ENCODE results near the gene CELF1.
"Not testable (repeated sequence)": the region's sequence is repeated elsewhere in the genome, so short reads cannot be mapped to it uniquely, and the experiment has no call there.

The CELF1 gene

GRCh38 chr11:47569646-47570045, 16.7 kb upstream of the CELF1 start:
- no peak for TF ChIP-seq CTCF (IDR thresholded peaks at IDR 0.05; ENCODE audit: control insufficient read depth, insufficient read depth, low read depth, low read length, missing control alignments)
- DNase-seq (ENCODE audit: low read depth): no peak
- no peak overlapping the region for H3K4me3 ChIP-seq (ENCODE audit: control insufficient read depth, low read depth, low read length)

- DNase-seq (ENCODE audit: low read depth): no peak
- TF ChIP-seq CTCF (IDR thresholded peaks at IDR 0.05; ENCODE audit: control insufficient read depth, insufficient read depth, low read depth, low read length, missing control alignments): no peak
- peak overlapping the region; percentile 64 for H3K4me3 ChIP-seq (ENCODE audit: control insufficient read depth, low read depth, low read length)
Observed at GRCh38 chr11:47566149-47566698, 13.3 kb upstream of the CELF1 start.

- TF ChIP-seq CTCF (IDR thresholded peaks at IDR 0.05; ENCODE audit: control insufficient read depth, insufficient read depth, low read depth, low read length, missing control alignments): no peak
- no peak for DNase-seq (ENCODE audit: low read depth)
- peak within 1 kb of the TSS; percentile 64 for H3K4me3 ChIP-seq (ENCODE audit: control insufficient read depth, low read depth, low read length)
Observed at GRCh38 chr11:47565340-47566148, 12.6 kb upstream of the CELF1 start, which contains the start of gene PTPMT1. Gene PTPMT1, plus strand, starts transcription at chr11:47565599. Its CDS starts 24 bp downstream, at chr11:47565623.

GRCh38 chr11:47564933-47565339, 12.0 kb upstream of the CELF1 start:
- no peak for TF ChIP-seq CTCF (IDR thresholded peaks at IDR 0.05; ENCODE audit: control insufficient read depth, insufficient read depth, low read depth, low read length, missing control alignments)
- DNase-seq (ENCODE audit: low read depth): no peak

GRCh38 chr11:47564366-47564765, 11.4 kb upstream of the CELF1 start:
- H3K4me3 ChIP-seq (ENCODE audit: control insufficient read depth, low read depth, low read length); DNase-seq (ENCODE audit: low read depth): not testable (repeated sequence)

More at GRCh38 chr11:47564933-47565339, 12.0 kb upstream of the CELF1 start:
- H3K4me3 ChIP-seq (ENCODE audit: control insufficient read depth, low read depth, low read length): peak overlapping the region; percentile 64

GRCh38 chr11:47562393-47562792, 9.5 kb upstream of the CELF1 start:
- not testable (repeated sequence) for H3K4me3 ChIP-seq (ENCODE audit: control insufficient read depth, low read depth, low read length); DNase-seq (ENCODE audit: low read depth)

GRCh38 chr11:47560426-47560825, 7.5 kb upstream of the CELF1 start:
- DNase-seq (ENCODE audit: low read depth): no peak
- H3K4me3 ChIP-seq (ENCODE audit: control insufficient read depth, low read depth, low read length): no peak overlapping the region
- TF ChIP-seq CTCF (IDR thresholded peaks at IDR 0.05; ENCODE audit: control insufficient read depth, insufficient read depth, low read depth, low read length, missing control alignments): no peak

Data from AG09309 (cell line).